Neural cell (in vitro differentiated cells): Measurements from ENCODE around the gene SLC24A3.

Experiments used
- CTCF ChIP-seq: fragments of 450-650 bp; IDR thresholded peaks from 2 replicates; pipeline ENCODE4 v1.5.1; 2014; ENCODE audit warnings: antibody characterized with exemption, mild to moderate bottlenecking, moderate library complexity; ENCODE audit not compliant: poor library complexity, severe bottlenecking
- EP300 ChIP-seq: fragments of 450-650 bp; conservative IDR thresholded peaks from 2 replicates; pipeline ENCODE4 v1.6.1; 2014; ENCODE audit warnings: antibody characterized with exemption, mild to moderate bottlenecking, moderate library complexity; ENCODE audit not compliant: poor library complexity, severe bottlenecking
- EZH2 ChIP-seq: fragments of 200-600, 300-800 bp; shearing (Covaris generic), sonication (generic); IDR thresholded peaks from 2 replicates; pipeline ENCODE4 v1.6.1; 2014; ENCODE audit warnings: antibody characterized with exemption, low read length, borderline replicate concordance, mild to moderate bottlenecking; ENCODE audit not compliant: insufficient read depth, poor library complexity, severe bottlenecking
- POLR2AphosphoS5 ChIP-seq: IDR thresholded peaks from 2 replicates; pipeline ENCODE4 v1.6.1; 2012
- RAD21 ChIP-seq: fragments of 450-650 bp; conservative IDR thresholded peaks from 2 replicates; pipeline ENCODE4 v1.6.1; 2014; ENCODE audit warnings: antibody characterized with exemption, mild to moderate bottlenecking, moderate library complexity

GRCh38 chr20:19539191-19539590 is 326.7 kb downstream of the SLC24A3 start:
- TF ChIP-seq CTCF: no peak
- TF ChIP-seq EP300: no peak
- no peak for TF ChIP-seq POLR2AphosphoS5
- no peak for TF ChIP-seq EZH2
- no peak for TF ChIP-seq RAD21
